ENCODE measurements around the gene HSFX3.
"Not testable (repeated sequence)": the region's sequence is repeated elsewhere in the genome, so short reads cannot be mapped to it uniquely, and the experiment has no call there.

DNA sequence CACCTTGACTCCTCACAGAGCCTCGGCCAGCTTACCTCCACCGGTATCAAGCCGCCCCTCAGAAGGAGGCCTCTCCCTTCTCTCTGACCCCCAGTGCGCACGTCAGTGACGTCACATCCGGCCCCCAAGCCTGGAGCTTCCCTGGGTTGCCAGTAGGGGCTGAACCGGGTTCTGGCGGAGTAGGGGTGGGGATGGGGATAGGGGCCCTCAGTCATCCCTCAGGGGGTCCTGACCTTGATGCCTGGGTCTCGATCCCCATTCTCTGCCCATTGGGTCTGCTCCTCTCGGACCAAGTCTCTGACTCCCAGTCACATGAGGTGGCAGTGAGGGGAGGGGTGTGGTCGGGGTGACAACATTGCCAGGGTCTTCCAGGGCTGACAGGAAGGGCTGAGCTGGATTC lies 37.6 kb upstream of the HSFX3 start, which contains the start of gene MAGEA9B:
- TF ChIP-seq, protein P1, sequence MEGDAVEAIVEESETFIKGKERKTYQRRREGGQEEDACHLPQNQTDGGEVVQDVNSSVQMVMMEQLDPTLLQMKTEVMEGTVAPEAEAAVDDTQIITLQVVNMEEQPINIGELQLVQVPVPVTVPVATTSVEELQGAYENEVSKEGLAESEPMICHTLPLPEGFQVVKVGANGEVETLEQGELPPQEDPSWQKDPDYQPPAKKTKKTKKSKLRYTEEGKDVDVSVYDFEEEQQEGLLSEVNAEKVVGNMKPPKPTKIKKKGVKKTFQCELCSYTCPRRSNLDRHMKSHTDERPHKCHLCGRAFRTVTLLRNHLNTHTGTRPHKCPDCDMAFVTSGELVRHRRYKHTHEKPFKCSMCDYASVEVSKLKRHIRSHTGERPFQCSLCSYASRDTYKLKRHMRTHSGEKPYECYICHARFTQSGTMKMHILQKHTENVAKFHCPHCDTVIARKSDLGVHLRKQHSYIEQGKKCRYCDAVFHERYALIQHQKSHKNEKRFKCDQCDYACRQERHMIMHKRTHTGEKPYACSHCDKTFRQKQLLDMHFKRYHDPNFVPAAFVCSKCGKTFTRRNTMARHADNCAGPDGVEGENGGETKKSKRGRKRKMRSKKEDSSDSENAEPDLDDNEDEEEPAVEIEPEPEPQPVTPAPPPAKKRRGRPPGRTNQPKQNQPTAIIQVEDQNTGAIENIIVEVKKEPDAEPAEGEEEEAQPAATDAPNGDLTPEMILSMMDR (conservative IDR thresholded peaks at IDR 0.05; ENCODE audit: low read depth, low read length), result not testable (repeated sequence)
- not testable (repeated sequence) for TF ChIP-seq EZH2 (IDR thresholded peaks at IDR 0.05; ENCODE audit: low read length, unreplicated experiment)

Measured in PC-3 (cell line).